Skeletal muscle satellite cell (primary cell): ENCODE results near the gene HAO2.
"Not testable (repeated sequence)": the region's sequence is repeated elsewhere in the genome, so short reads cannot be mapped to it uniquely, and the experiment has no call there.

ENCODE experiments used
- H3K27me3 ChIP-seq: 2 replicates; pipeline ENCODE4 v1.7.0; 2013; ENCODE audit warnings: low read length; ENCODE audit not compliant: control insufficient read depth, insufficient read depth
- H3K36me3 ChIP-seq: 2 replicates; pipeline ENCODE4 v1.7.0; 2013; ENCODE audit warnings: mild to moderate bottlenecking, control low read depth, low read length; ENCODE audit not compliant: insufficient read depth
- H3K4me1 ChIP-seq: 2 replicates; pipeline ENCODE4 v1.7.0; 2013; ENCODE audit warnings: low read length; ENCODE audit not compliant: control insufficient read depth, insufficient read depth
- H3K4me2 ChIP-seq: 2 replicates; pipeline ENCODE4 v1.7.0; 2013; ENCODE audit warnings: mild to moderate bottlenecking, low read length
- H3K4me3 ChIP-seq: 2 replicates; pipeline ENCODE4 v1.7.0; 2013; ENCODE audit warnings: low read length
- H3K9ac ChIP-seq: 2 replicates; pipeline ENCODE4 v1.7.0; 2013; ENCODE audit warnings: mild to moderate bottlenecking, low read depth, low read length, moderate library complexity
- H3K9me3 ChIP-seq: replicated peaks from 2 replicates; pipeline ENCODE4 v1.7.0; 2013; ENCODE audit warnings: mild to moderate bottlenecking, control low read depth, low read length

HAO2 gene

DNA sequence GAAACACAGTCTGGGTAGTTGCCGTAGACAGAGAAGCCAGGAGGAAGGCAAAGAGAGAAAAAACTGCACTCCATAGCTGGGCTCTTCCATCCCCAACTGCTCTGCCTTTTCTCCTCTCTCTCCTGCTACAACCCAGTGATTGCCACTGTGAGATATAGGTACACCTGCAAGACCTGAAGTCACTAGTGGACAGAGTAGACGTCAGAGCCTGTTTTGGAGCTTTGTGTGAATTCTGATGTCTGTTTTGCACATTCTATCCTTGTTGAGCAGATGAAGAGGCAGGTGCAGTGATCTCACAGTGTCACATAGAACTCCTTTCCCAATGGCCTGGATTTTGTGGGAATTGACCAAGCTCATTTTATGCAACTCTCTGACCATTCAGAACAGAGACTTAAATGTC lies 2.2 kb downstream of the HAO2 start:
- H3K4me1 ChIP-seq: no peaks in the 10 kb centered on the region
- H3K4me3 ChIP-seq: no peak overlapping the region
- H3K9ac ChIP-seq: no peak overlapping the region
- no peaks in the 10 kb centered on the region for H3K9me3 ChIP-seq
- H3K27me3 ChIP-seq: peaks cover 37% of the 10 kb centered on the region
- no peak overlapping the region for H3K4me2 ChIP-seq
- no peaks in the 10 kb centered on the region for H3K36me3 ChIP-seq

DNA sequence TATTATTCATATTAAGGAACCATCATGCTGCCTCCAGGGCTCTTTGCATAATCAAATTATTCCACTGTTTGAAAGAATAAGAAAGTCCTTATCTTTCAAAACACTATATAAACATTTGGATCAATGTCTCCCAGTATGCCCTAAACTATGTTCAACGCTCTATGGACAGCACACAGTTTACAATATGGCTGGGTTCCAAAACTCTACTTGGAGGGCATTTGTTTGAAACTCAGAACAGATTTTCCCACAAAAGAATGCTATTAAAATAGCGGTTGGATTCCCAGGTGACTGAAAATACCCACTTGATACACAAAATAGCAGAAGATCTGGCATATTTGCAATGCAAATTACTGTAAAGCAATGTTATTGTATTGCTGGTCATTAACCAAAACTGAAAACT lies 3.2 kb downstream of the HAO2 start:
- no peak overlapping the region for H3K9ac ChIP-seq
- peaks cover 37% of the 10 kb centered on the region for H3K27me3 ChIP-seq
- no peaks in the 10 kb centered on the region for H3K9me3 ChIP-seq
- no peak overlapping the region for H3K4me2 ChIP-seq
- H3K36me3 ChIP-seq: no peaks in the 10 kb centered on the region
- no peak overlapping the region for H3K4me3 ChIP-seq
- no peaks in the 10 kb centered on the region for H3K4me1 ChIP-seq

DNA sequence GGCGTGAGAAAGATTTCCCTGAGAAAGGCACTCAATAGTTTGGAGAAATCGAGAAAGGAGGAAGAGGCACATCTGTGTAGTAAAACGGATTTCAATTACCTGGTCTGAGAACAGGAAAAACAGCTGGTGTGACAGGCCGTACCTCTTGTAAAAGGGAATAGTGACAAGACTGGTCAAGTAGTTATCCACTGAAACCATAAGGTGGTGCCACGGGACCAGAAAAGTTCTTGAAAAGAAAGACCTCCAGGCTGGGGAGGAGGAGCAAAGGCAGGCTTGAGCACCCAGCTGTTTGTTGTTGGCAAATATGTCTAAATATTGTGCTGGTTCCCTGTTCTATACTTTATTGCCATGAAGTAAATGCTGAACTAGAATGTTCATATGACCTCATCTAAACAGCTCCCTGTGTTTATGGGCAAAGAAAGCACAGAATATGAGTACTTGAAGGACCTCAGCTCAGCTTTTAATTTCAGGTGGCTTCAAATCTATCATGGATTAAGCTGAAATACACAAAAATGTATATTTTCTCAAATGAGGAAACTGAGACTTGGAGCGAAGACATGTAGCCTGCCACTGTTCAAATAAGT lies 4.0 kb downstream of the HAO2 start:
- Histone ChIP-seq H3K4me2 (no peak overlapping the region), H3K27me3 (peaks cover 37% of the 10 kb centered on the region), H3K4me3 (no peak overlapping the region), H3K4me1 (no peaks in the 10 kb centered on the region), H3K9me3 (no peaks in the 10 kb centered on the region), H3K9ac (no peak overlapping the region), H3K36me3 (no peaks in the 10 kb centered on the region)

DNA sequence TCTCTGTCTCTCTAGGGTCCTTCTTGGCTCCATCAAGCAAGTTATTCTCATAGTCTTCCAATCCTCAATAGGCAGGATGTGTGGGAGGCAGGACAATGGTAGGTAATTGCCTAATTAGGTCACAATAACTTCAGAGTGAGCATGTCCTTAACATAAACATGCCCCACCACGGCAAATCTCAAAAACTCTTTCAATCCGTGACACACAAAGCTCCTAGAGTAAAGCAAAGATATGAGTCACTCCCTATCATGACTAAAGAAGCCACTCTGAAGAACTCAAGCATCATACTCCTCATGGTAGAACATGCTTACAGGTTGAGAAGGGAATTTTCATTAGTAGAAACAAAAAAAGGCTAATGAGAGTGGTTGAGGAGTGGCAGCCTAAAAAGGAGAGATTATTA lies 4.9 kb downstream of the HAO2 start:
- Histone ChIP-seq H3K9me3 (no peaks in the 10 kb centered on the region), H3K9ac (no peak overlapping the region), H3K4me1 (no peaks in the 10 kb centered on the region), H3K4me2 (no peak overlapping the region), H3K4me3 (no peak overlapping the region), H3K27me3 (peaks cover 38% of the 10 kb centered on the region), H3K36me3 (no peaks in the 10 kb centered on the region)

DNA sequence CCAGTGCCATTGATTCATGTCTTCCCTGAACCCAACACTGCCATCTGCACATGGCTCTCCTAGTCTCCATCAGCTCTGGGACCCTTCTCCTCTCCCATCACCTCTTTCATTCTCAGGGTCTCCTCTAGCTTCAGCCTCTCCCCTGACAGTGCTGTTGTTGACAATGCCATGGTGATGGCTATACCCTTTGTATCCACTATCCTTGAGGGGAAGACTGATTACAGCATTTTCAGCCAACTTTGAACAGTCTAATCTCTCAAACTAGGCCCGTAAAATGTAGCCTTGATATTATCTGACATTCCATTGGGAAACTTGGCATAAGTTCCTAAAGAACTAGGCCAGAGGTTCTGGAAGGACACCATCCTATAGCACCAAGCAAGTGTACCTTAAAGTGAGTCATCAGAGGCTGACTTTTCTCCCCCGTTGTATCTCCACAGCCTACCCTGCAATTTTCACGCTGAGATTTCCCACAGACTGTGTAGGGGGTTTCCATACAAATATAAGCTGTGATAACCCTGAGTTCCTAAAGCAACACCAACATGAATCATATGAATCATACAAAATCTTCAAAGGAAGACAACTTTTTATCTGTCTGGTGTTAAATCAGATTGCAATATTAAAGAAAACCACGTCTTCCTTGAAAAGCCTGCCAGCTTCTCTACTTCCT lies 5.8 kb downstream of the HAO2 start:
- Histone ChIP-seq H3K9me3 (no peaks in the 10 kb centered on the region), H3K9ac (no peak overlapping the region), H3K4me2 (no peak overlapping the region), H3K4me3 (no peak overlapping the region), H3K36me3 (no peaks in the 10 kb centered on the region), H3K4me1 (no peaks in the 10 kb centered on the region), H3K27me3 (peaks cover 35% of the 10 kb centered on the region)

DNA sequence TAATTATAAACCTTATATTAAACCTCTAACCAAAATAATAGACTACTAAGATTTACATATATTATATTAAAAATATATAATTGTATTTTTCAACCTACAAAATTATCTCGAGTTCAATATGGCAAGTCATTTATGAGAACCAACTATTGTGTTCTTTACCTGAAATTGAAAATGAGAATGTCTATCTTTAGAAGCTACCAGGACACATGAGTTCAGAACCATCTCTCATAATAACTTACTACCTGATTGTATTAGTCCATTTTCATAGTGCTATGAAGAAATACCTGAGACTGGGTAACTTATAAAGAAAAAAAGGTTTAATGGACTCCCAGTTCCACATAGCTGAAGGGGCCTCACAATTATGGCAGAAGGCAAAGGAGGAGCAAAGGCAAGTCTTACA lies 6.8 kb downstream of the HAO2 start:
- peaks cover 28% of the 10 kb centered on the region for H3K27me3 ChIP-seq
- H3K9ac ChIP-seq: no peak overlapping the region
- H3K36me3 ChIP-seq: no peaks in the 10 kb centered on the region
- H3K4me1 ChIP-seq: no peaks in the 10 kb centered on the region
- H3K4me2 ChIP-seq: no peak overlapping the region
- H3K4me3 ChIP-seq: no peak overlapping the region
- no peaks in the 10 kb centered on the region for H3K9me3 ChIP-seq

DNA sequence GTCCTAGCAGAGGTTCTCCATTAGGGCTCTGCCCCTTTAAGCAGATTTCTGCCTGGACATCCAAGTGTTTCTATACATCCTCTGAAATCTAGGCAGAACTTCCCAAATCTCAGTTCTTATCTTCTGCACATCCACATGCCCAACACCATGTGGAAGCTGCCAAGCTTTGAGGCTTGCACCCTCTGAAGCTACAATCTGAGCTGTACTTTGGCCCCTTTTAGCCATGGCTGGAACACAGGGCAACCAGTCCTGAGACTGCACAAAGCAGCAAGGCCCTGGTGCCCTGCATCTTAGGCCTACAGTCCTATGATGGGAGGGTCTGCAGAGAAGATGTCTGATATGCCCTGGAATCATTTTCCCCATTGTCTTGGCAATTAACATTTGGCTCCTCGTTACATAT lies 8.0 kb downstream of the HAO2 start:
- Histone ChIP-seq H3K4me1 (no peaks in the 10 kb centered on the region), H3K36me3 (no peaks in the 10 kb centered on the region), H3K9ac (no peak overlapping the region), H3K9me3 (no peaks in the 10 kb centered on the region), H3K4me3 (no peak overlapping the region), H3K4me2 (no peak overlapping the region), H3K27me3 (peaks cover 16% of the 10 kb centered on the region)

DNA sequence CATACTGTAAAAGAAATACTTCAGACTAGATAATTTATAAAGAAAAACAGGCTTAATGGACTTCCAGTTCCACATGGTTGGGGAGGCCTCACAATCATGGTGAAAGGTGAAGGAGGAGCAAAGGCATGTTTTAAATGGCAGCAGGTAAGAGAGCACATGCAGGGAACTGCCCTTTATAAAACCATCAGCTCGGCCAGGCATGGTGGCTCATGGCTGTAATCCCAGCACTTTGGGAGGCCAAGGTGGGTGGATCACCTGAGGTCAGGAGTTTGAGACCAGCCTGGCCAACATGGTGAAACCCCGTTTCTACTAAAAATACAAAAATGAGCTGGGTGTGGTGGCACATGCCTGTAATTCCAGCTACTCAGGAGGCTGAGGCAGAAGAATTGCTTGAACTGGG lies 9.0 kb downstream of the HAO2 start:
- H3K4me2 ChIP-seq, H3K9ac ChIP-seq, H3K4me3 ChIP-seq, H3K36me3 ChIP-seq, H3K4me1 ChIP-seq, H3K9me3 ChIP-seq: not testable (repeated sequence)
- peaks cover 16% of the 10 kb centered on the region for H3K27me3 ChIP-seq

DNA sequence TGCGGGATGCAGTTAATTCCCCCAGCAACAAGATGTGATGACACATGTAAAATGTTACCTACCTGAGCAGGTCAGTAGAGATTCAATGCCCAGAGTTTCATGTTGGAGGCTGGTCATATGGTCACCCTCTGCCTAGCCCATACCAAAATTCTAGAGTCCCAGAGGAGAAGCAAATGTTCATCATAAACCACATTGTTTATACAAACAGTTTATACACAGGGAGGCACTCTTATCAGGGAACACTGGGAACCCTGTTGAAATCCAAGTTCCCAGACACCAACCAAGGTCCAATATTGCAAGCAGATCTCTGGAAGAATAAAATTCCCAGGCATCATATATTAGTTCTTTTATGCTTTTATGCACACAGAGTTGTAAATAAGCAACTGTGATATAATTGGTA lies 10.5 kb downstream of the HAO2 start:
- H3K4me2 ChIP-seq: no peak overlapping the region
- H3K9ac ChIP-seq: no peak overlapping the region
- H3K4me1 ChIP-seq: no peaks in the 10 kb centered on the region
- no peaks in the 10 kb centered on the region for H3K9me3 ChIP-seq
- H3K36me3 ChIP-seq: no peaks in the 10 kb centered on the region
- H3K27me3 ChIP-seq: peaks cover 10% of the 10 kb centered on the region
- H3K4me3 ChIP-seq: no peak overlapping the region

DNA sequence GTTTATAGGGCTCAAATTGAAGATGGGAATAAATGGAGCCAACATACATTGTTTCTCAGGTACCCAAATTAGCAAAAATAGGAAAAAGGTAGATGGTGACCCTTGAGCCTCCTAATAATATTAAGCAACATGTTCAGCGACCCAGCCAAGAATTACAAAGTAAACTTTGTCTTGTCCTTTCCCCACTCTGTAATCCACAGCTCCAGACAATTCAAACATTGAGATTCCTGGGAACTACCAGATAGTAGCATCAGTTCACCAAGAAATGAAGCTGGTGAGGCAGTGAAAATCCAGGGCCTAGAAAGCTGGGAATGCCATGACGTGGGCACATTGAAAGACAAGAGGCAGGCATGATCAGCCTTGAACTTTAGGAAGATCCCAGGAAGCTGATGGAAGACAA lies 11.7 kb downstream of the HAO2 start:
- Histone ChIP-seq H3K4me2 (no peak overlapping the region), H3K36me3 (no peaks in the 10 kb centered on the region), H3K9me3 (no peaks in the 10 kb centered on the region), H3K4me3 (no peak overlapping the region), H3K4me1 (no peaks in the 10 kb centered on the region), H3K27me3 (peaks cover 6% of the 10 kb centered on the region), H3K9ac (no peak overlapping the region)

DNA sequence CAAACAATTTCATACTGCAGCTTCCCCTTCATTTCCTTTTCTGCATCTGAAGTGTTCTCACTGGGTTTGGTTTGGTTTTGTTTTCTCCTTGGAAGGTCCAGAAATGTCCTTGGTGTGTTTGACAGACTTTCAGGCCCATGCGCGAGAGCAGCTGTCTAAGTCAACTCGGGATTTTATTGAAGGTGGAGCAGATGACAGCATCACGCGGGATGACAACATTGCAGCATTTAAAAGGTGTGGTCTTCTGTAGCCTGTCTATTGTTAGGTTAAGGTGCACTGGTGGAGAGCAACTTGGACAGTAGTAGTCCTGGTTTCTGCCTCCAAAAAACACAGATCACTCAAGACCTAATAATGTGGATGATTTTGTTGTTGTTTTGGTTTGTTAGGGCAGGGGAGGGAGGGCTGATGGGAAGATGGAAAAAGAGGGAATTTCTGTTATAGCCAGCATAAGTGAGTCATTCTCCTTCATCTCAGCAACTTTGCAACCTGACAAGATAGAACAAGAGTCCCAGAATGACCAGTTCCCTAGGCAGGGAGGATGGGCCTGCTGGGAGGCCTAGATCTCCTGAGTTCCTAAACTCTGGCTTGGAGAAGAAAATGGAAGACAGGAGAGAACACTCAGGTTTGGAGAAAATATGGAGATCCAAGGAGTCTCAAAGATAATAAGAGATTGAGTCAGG lies 12.5 kb downstream of the HAO2 start:
- H3K9ac ChIP-seq: no peak overlapping the region
- H3K4me1 ChIP-seq: no peaks in the 10 kb centered on the region
- H3K9me3 ChIP-seq: no peaks in the 10 kb centered on the region
- no peak overlapping the region for H3K4me3 ChIP-seq
- no peaks in the 10 kb centered on the region for H3K36me3 ChIP-seq
- H3K4me2 ChIP-seq: no peak overlapping the region
- H3K27me3 ChIP-seq: peaks cover 6% of the 10 kb centered on the region

DNA sequence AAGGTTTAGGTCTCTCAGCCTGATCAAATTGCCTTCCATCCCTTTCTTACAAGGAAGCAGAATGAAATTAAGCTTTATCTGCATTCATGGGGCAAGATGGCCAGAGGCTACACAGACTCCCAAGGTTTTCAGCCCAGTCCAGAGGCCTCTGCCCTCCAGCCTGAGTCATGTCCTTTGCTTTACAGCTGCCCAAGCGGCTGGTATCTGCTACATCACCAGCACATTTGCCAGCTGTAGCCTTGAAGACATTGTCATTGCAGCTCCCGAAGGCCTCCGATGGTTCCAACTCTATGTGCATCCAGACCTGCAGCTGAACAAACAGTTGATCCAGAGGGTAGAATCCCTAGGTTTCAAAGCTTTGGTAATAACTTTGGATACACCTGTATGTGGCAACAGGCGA lies 16.0 kb downstream of the HAO2 start:
- H3K36me3 ChIP-seq: no peaks in the 10 kb centered on the region
- no peaks in the 10 kb centered on the region for H3K9me3 ChIP-seq
- H3K4me2 ChIP-seq: no peak overlapping the region
- no peak overlapping the region for H3K9ac ChIP-seq
- H3K4me1 ChIP-seq: no peaks in the 10 kb centered on the region
- peaks cover 3% of the 10 kb centered on the region for H3K27me3 ChIP-seq
- no peak overlapping the region for H3K4me3 ChIP-seq
